Activated CD4-positive, alpha-beta memory T cell treated with anti-CD3 and anti-CD28 coated beads for 36 hours (primary cell): ENCODE measurements around the gene POU2F1. TPM values are rescaled to one million over a fixed set of nuclear protein-coding genes. Genes with fewer than 3 reads are reported as not detected.
"Not testable (repeated sequence)": the region's sequence is repeated elsewhere in the genome, so short reads cannot be mapped to it uniquely, and the experiment has no call there.

Experiments
- CTCF ChIA-PET: fragments of 350-600 bp; sonication (Branson Sonifier 250); formaldehyde crosslinking; loops from one replicate; lab custom pipeline; 2021; ENCODE audit warnings: antibody characterized with exemption, inconsistent platforms; lab: Charles Lee
- POLR2A ChIA-PET: fragments of 350-600 bp; sonication (Branson Sonifier 250); formaldehyde crosslinking; loops from one replicate; lab custom pipeline; 2021; ENCODE audit warnings: antibody characterized with exemption; lab: Charles Lee
- DNase-seq: peaks from one replicate; pipeline ENCODE4 v3.0.0-alpha.2; 2020
- H3K27ac Mint-ChIP-seq: one replicate; pipeline ENCODE4 v1.8.0; 2021; ENCODE audit warnings: mixed read lengths
- H3K27me3 Mint-ChIP-seq: one replicate; pipeline ENCODE4 v1.8.0; 2021; ENCODE audit warnings: mixed read lengths
- H3K36me3 Mint-ChIP-seq: one replicate; pipeline ENCODE4 v1.8.0; 2021; ENCODE audit warnings: mixed read lengths
- H3K4me1 Mint-ChIP-seq: one replicate; pipeline ENCODE4 v1.8.0; 2021; ENCODE audit warnings: low read depth, mixed read lengths
- H3K4me3 Mint-ChIP-seq: one replicate; pipeline ENCODE4 v1.8.0; 2021; ENCODE audit warnings: mild to moderate bottlenecking, mixed read lengths
- H3K9me3 Mint-ChIP-seq: one replicate; pipeline ENCODE4 v1.8.0; 2021; ENCODE audit warnings: mixed read lengths
- intact Hi-C: fragments of 100-400 bp; cut with micrococcal nuclease; formaldehyde crosslinking; loops from one replicate; pipeline ENCODE4 v1.15.1; 2023
- total RNA-seq, 2 experiments: library from RNA; stranded (reverse); gene quantifications; one replicate each; pipeline ENCODE4 v1.2.3, GENCODE V29; 2021

The POU2F1 gene
- total RNA-seq, 2 experiments from 2014 or later: 17.7 to 20.1 TPM

GRCh38 chr1:167221126-167221737 is 546 bp downstream of the POU2F1 start:
- H3K4me1 Mint-ChIP-seq: peaks cover 51% of the 10 kb centered on the region
- no peak for DNase-seq
- peaks cover 3% of the 10 kb centered on the region for H3K9me3 Mint-ChIP-seq
- POLR2A ChIA-PET: interaction anchor here (0.7 to 2.4 kb wide), 11 partner anchors 10 to 1051 kb away, joined by 3 to 14 read pairs (median 8); partner anchors contain the start of gene CD247
- CTCF ChIA-PET: interaction anchor here (0.9 to 3.4 kb wide), 16 partner anchors 10 to 345 kb away, joined by 3 to 44 read pairs (median 6); partner anchors contain the start of genes CD247 and TADA1
- peaks cover 12% of the 10 kb centered on the region for H3K36me3 Mint-ChIP-seq
- peak overlapping the region; percentile 98 for H3K27ac Mint-ChIP-seq
- intact Hi-C loops: loop anchor here (2.0 to 5.0 kb wide), 9 partner anchors 99 to 716 kb away; partner anchors contain the start of genes CREG1, DCAF6, GPA33 and MPC2
- H3K4me3 Mint-ChIP-seq: peak overlapping the region; percentile 92
- peaks cover 1% of the 10 kb centered on the region for H3K27me3 Mint-ChIP-seq

DNA sequence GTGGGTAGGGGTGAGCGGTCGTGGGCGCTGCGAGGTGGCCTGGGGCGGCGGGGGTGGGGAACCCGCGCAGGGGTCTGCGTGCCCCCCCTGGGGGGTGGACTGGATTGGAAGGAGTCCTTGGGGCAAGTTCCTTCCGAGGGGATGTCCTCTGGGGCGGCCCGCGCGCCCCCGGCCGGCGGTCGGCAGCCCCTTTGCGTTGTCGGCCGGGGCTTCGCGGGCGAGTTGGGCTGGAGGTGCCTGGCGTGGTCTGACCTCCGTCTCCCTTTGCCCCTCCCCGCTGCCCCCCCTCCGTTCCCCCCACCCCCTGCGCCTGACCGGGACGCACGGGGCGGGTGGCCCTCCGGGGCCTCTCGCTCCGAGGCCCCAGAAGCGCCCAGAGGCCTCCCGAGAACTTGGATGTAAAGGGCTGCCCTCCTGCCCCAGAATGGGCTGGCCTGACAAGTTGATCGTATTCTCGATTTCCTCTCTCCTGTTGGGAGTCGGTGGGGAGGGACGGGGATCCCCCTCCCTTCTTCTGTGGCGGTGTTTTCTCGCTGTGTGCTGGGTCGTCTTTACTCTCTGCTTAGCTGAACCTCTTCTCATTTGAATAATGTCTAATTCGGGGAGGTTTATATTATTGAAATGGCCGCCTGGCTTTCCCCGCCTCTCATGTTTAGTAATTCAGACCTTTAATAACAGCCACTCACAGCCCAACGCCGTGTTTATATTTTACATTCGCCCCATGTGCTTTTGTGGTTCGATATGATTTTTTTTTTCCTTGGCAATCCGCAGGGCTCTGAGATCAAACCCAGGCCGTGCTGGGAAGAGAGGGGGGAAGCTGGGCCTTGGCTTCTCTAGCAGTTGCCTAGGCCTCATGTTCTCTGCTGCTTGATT is 1.3 kb downstream of the POU2F1 start:
- DNase-seq: peak; percentile 88
- peak overlapping the region; percentile 92 for H3K4me3 Mint-ChIP-seq
- ChIA-PET CTCF (interaction anchor here (0.7 to 3.4 kb wide), 5 partner anchors 12 to 484 kb away, joined by 3 to 44 read pairs (median 5); no protein-coding TSS in a partner anchor), POLR2A (interaction anchor here (0.8 to 2.0 kb wide), 5 partner anchors 11 to 295 kb away, joined by 3 to 12 read pairs (median 5); partner anchors contain the start of gene CD247)
- H3K27me3 Mint-ChIP-seq: peaks cover 1% of the 10 kb centered on the region
- peak overlapping the region; percentile 96 for H3K27ac Mint-ChIP-seq
- H3K36me3 Mint-ChIP-seq: peaks cover 12% of the 10 kb centered on the region
- peaks cover 51% of the 10 kb centered on the region for H3K4me1 Mint-ChIP-seq
- intact Hi-C loops: loop anchor here (1.0 to 5.0 kb wide), 13 partner anchors 43 to 715 kb away; partner anchors contain the start of genes CREG1, DCAF6, GPA33 and MPC2
- peaks cover under 1% of the 10 kb centered on the region for H3K9me3 Mint-ChIP-seq

DNA sequence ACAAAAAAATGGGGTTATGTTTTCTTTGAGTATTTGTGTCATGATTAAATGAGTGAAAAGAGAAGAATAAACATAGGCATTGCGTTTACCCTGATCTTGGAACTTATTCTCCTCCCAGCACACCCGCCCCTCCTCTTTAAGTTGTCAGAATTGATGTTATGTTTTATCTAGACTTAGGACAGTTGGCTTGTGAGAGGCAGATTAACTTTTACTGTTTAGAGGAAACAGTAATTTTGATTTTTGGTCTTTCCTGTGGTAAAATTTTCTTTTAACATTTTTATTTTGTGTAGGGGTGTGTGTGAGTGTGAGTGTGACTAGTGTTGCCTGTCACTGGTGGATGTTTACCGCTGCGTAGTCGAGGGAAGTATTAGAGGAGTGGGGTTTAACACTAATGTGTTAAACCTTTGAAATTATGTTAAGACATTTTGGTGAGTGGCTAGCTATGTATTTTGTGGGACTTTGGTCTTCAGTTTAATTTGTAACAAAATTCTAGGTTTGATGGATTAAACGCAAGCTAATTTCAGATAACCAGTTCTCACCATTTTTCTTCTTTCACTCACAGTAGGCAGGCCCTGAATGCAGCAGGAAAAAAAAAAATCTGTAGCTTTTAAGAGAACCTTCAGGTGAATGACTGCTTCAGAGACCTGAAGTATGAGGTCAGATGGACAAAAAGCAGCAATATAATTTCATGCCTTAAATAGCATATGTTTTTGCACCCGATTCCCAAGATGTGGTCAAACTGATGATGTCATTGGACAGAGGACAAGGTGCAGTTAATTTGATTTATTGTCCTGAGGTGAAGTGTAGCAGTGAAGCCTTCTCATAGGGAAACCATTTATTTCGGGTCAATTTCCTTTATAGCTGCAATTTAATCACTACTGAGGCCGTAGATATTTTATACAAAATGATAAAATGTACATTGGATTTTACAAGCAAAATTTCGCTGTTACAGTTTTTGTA is 2.7 kb downstream of the POU2F1 start:
- Mint-ChIP-seq H3K9me3 (no peaks in the 10 kb centered on the region), H3K27ac (peak overlapping the region; percentile 96), H3K36me3 (peaks cover 12% of the 10 kb centered on the region), H3K4me1 (peaks cover 49% of the 10 kb centered on the region), H3K27me3 (peaks cover 1% of the 10 kb centered on the region), H3K4me3 (peak overlapping the region; percentile 92)
- ChIA-PET CTCF (interaction anchor here (1.2 to 1.4 kb wide), 3 partner anchors 156 to 332 kb away, joined by 4 to 6 read pairs (median 5); no protein-coding TSS in a partner anchor), POLR2A (interaction anchor here (0.8 to 1.7 kb wide), 4 partner anchors 8 to 249 kb away, joined by 3 to 5 read pairs (median 4); no protein-coding TSS in a partner anchor)
- no peak for DNase-seq
- intact Hi-C loops: loop anchor here (2.0 to 5.0 kb wide), 9 partner anchors 41 to 714 kb away; partner anchors contain the start of genes CREG1, DCAF6, MPC2 and POGK

- H3K27ac Mint-ChIP-seq, H3K9me3 Mint-ChIP-seq, H3K4me3 Mint-ChIP-seq, H3K27me3 Mint-ChIP-seq, CTCF ChIA-PET, DNase-seq, POLR2A ChIA-PET: not testable (repeated sequence)
- intact Hi-C loops: loop anchor here (5.0 kb wide), 7 partner anchors 102 to 713 kb away; partner anchors contain the start of genes CREG1, DCAF6, MPC2 and POGK
- Mint-ChIP-seq H3K36me3 (peaks cover 11% of the 10 kb centered on the region), H3K4me1 (peaks cover 45% of the 10 kb centered on the region)
Observed at GRCh38 chr1:167224734-167225235, 4.1 kb downstream of the POU2F1 start.

DNA sequence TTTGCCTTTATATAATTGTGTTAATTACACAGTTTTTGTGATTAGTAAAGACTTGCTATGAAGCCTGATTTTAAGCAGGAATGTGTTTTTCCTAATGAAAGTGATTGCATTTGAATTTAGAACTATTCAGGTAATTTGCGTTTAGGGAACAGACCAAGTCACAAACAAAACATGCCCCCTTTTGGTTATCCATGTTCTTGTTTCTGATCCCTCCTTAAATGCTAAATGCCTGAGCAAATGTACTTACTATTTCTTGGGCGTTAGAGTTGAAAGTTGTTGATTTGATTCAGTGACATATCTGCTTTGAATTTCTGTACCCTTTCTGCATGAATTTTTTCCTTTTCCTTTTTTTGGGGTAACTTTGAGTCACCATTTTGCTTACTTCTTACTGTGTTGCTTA is 5.2 kb downstream of the POU2F1 start:
- POLR2A ChIA-PET: no interaction called here

DNA sequence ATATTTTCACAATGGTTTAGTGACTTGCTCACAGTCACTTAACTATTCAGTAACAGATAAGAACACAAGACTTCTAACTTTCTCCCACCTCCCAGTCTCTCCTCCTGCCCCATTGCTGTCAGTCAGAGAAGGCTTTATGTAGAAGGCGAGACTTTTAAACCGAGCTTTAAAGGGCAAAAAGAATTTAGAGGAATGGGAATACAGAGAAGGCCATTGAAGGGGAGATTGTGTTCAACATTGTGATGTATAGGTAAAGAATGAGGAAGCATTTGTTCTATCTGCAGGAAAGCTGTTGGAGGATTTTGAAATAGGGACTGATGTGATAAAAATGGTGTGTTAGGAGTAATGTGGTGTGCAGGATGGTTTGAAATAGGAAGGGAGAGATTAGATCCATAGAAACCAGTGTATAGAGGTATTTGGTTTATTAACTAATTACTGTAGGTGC is 7.3 kb downstream of the POU2F1 start:
- Mint-ChIP-seq H3K36me3 (peaks cover 2% of the 10 kb centered on the region), H3K27me3 (no peaks in the 10 kb centered on the region), H3K4me3 (no peak overlapping the region), H3K27ac (no peak overlapping the region), H3K9me3 (no peaks in the 10 kb centered on the region), H3K4me1 (peaks cover 47% of the 10 kb centered on the region)
- ChIA-PET POLR2A (no interaction called here), CTCF (interaction anchor here (1.7 kb wide), 1 partner anchor 313 kb away, joined by 6 read pairs; no protein-coding TSS in a partner anchor)
- intact Hi-C loops: no loop called here
- DNase-seq: no peak

More for the DNA sequence above, 5.2 kb downstream of the POU2F1 start:
- no peak for DNase-seq
- no peaks in the 10 kb centered on the region for H3K27me3 Mint-ChIP-seq
- intact Hi-C loops: no loop called here
- no peak overlapping the region for H3K27ac Mint-ChIP-seq
- CTCF ChIA-PET: no interaction called here
- H3K9me3 Mint-ChIP-seq: no peaks in the 10 kb centered on the region
- H3K4me1 Mint-ChIP-seq: peaks cover 50% of the 10 kb centered on the region
- H3K36me3 Mint-ChIP-seq: peaks cover 6% of the 10 kb centered on the region
- no peak overlapping the region for H3K4me3 Mint-ChIP-seq

GRCh38 chr1:167229719-167230385 is 9.2 kb downstream of the POU2F1 start:
- DNase-seq: no peak
- ChIA-PET CTCF (interaction anchor here (0.6 to 2.0 kb wide), 2 partner anchors 10 to 11 kb away, joined by 3 to 6 read pairs; no protein-coding TSS in a partner anchor), POLR2A (no interaction called here)
- peaks cover 2% of the 10 kb centered on the region for H3K36me3 Mint-ChIP-seq
- H3K4me3 Mint-ChIP-seq: no peak overlapping the region
- peaks cover 47% of the 10 kb centered on the region for H3K4me1 Mint-ChIP-seq
- intact Hi-C loops: no loop called here
- H3K27me3 Mint-ChIP-seq: no peaks in the 10 kb centered on the region
- H3K9me3 Mint-ChIP-seq: no peaks in the 10 kb centered on the region
- no peak overlapping the region for H3K27ac Mint-ChIP-seq

DNA sequence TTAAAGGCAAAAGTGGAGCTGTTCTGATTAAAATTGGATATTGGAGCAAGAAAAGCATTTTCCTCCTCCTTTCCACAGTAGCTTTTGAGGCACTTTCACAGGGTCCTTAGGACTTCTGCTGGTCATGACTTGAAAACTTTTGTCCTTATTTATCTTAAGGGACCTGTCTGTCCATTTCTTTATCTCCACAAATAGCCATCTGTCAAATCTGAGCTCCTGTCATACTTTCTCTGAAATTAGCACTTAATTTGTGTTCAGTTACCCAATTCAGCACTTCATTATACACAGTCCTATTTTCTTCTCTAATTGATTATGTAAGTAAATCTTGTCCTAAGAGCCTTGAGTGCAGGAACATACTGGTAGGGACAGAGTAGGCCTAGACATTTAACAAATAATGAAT is 9.8 kb downstream of the POU2F1 start:
- H3K27me3 Mint-ChIP-seq: no peaks in the 10 kb centered on the region
- H3K27ac Mint-ChIP-seq: no peak overlapping the region
- intact Hi-C loops: no loop called here
- no peak for DNase-seq
- no peaks in the 10 kb centered on the region for H3K36me3 Mint-ChIP-seq
- no peaks in the 10 kb centered on the region for H3K9me3 Mint-ChIP-seq
- CTCF ChIA-PET: interaction anchor here (2.0 kb wide), 1 partner anchor 10 kb away, joined by 6 read pairs; no protein-coding TSS in a partner anchor
- peaks cover 48% of the 10 kb centered on the region for H3K4me1 Mint-ChIP-seq
- no peak overlapping the region for H3K4me3 Mint-ChIP-seq
- POLR2A ChIA-PET: no interaction called here

DNA sequence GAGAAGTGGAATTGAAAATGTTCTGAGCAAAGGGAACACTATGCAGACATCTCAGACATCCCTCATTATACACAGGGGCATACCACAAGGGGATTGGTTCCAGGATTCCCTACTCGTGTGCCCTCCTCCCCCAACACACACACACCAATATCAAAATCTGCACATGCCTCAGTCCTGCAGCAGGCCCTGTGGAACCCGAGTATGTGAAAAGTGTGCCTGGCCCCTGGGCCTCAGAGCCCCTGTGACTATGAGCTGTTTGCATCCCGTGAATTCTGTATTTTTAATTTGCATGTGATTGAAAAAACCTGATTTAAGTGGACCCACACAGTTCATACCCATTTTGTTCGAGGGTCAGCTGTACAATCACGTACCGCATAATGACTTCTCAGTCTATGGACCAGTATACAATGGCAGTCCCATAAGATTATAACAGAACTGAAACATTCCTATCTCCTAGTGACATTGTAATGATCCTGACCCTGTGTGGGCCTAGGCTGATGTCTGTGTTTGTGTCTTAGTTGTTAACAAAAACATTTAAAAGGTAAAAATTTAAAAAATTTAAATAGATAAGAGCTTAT is 11.3 kb downstream of the POU2F1 start:
- Mint-ChIP-seq H3K4me1 (peaks cover 44% of the 10 kb centered on the region), H3K9me3 (no peaks in the 10 kb centered on the region), H3K27ac (no peak overlapping the region), H3K4me3 (no peak overlapping the region), H3K27me3 (no peaks in the 10 kb centered on the region), H3K36me3 (no peaks in the 10 kb centered on the region)
- intact Hi-C loops: no loop called here
- POLR2A ChIA-PET: interaction anchor here (1.9 kb wide), 1 partner anchor 10 kb away, joined by 5 read pairs; no protein-coding TSS in a partner anchor
- no peak for DNase-seq
- CTCF ChIA-PET: interaction anchor here (1.3 to 2.1 kb wide), 4 partner anchors 12 to 171 kb away, joined by 4 to 6 read pairs (median 5); no protein-coding TSS in a partner anchor

GRCh38 chr1:167232801-167233200 is 12.1 kb downstream of the POU2F1 start:
- no peak overlapping the region for H3K27ac Mint-ChIP-seq
- H3K4me3 Mint-ChIP-seq: no peak overlapping the region
- ChIA-PET CTCF (interaction anchor here (1.3 to 2.1 kb wide), 3 partner anchors 13 to 172 kb away, joined by 4 to 6 read pairs (median 4); no protein-coding TSS in a partner anchor), POLR2A (interaction anchor here (0.6 to 1.9 kb wide), 2 partner anchors 10 to 261 kb away, joined by 3 to 5 read pairs; no protein-coding TSS in a partner anchor)
- H3K27me3 Mint-ChIP-seq: no peaks in the 10 kb centered on the region
- peaks cover 49% of the 10 kb centered on the region for H3K4me1 Mint-ChIP-seq
- intact Hi-C loops: no loop called here
- no peaks in the 10 kb centered on the region for H3K9me3 Mint-ChIP-seq
- DNase-seq: no peak
- no peaks in the 10 kb centered on the region for H3K36me3 Mint-ChIP-seq
